Right lung (tissue), 5 donors: ENCODE results near the gene GALNT9. TPM values are rescaled to one million over a fixed set of nuclear protein-coding genes. Genes with fewer than 3 reads are reported as not detected.

Experiments used
- DNase-seq, 2 donors: peaks; one replicate each; pipeline ENCODE4 v3.0.0-alpha.2; 2013
- polyA plus RNA-seq, 5 donors: library from polyadenylated mRNA; unstranded; fragments of 120-200 nt; gene quantifications; one replicate each; pipeline versions ENCODE4 v1.2.1 to v1.2.3, GENCODE V29; 2013; ENCODE audit warnings: inconsistent platforms in 1 of 5, low replicate concordance in 1 of 5; ENCODE audit not compliant: insufficient read length in 5 of 5, insufficient read depth in 1 of 5

Gene GALNT9
- polyA plus RNA-seq, 5 donors = 1.9 to 4.2 (median 3.0) TPM

DNA sequence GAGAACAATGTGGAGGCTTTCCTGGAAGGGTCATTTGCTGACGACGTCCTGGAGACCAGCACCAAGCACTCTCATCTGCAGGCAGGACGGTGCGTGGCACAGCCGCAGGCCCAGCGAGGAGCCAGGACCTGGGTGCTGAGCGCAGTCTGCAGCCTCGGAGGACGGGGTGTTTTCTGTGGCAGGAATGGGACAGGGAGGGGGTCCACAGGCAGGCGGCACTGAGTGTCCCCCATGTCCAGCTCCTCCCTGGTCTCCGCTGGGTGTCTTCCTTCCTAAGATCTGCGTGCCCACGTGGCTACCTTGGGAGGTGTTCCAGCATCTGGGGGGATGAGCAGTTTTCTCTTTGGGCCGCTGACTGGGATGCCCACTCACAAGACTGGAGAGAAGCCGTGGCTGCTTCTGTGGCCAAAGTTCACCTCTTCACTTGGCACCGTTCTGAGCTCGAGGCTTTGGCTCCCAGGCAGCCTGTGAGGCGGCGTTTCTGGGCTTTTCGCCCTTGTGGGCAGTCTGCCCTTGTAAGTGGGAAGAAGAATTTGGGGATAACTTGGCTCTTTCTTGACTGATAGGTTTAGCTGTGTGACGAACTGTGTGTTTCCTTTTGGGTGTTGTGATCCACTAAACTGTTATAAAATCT, 112.9 kb downstream of the GALNT9 start:
- DNase-seq = no peak

DNA sequence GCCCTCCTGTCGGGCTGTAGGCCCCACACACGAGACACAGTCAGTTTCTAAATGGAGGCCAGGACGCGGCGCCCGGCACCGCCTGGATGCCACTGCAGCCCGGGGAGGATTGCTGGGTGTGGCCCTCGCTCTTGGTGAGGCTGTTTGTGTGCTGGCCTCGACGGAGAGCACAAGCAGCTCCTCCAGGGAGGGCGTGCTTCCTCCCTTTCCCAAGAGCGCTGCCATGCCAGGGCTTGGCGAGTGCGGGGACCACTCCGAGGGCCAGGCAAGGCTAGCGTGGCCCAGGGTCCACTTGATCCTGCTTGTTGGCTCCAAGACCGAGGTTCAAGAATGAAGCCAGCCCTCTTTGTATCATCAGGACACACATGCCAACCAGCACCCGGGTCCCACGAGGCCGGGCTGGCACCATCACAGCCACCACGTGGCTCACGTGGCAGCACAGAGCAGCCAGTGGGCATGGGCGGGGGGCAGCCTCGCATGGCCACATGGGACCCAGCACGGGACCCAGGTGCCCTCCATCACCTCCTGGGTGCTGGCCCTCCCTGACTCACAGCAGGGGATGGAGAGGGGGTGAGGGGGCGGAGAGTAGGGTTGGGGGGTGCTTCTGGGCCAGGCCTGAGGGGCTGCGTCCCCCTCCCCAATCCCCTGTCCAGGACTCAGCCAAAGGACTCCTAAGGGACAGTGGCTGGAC, 113.9 kb downstream of the GALNT9 start:
- no peak for DNase-seq

GRCh38 chr12:132214891-132215290, 114.5 kb downstream of the GALNT9 start:
- no peak for DNase-seq

DNA sequence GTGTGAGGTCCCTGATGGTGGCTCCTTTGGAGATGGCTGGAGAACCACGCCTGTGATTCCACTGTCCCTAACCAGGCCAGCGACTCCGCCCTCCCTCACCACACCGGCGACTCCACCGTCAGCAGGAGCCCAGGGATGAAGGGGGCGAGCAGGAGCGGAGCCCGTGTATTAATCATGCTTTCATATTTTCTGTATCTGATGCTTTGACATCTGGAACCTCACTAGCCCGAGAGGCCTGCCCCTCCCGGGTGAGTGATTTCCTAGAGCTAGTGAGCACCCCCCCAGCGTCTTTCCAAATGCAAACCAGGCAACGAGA, 115.3 kb downstream of the GALNT9 start:
- DNase-seq = no peak

- DNase-seq = no peak
Observed at GRCh38 chr12:132213359-132214160, 115.8 kb downstream of the GALNT9 start.

DNA sequence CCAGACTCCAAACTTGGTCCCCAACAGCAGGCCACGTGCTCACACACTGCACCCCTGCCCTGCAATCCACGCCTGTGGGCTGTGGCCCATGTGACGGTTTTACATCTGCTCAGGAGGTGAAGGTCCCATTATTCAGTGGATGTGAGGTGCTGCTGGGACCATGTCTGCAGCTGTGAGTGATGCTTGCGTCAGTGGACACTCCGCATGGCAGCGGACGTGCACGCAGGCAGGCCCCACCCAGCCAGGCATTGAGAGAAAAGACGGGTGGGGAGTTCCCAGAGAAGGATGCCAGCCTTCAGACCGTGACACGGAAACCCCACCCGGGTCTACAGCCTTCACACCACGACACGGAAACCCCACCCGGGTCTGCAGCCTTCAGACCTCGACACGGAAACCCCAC, 117.6 kb downstream of the GALNT9 start:
- DNase-seq = no peak

GRCh38 chr12:132211326-132211725, 118.1 kb downstream of the GALNT9 start:
- no peak for DNase-seq

DNA sequence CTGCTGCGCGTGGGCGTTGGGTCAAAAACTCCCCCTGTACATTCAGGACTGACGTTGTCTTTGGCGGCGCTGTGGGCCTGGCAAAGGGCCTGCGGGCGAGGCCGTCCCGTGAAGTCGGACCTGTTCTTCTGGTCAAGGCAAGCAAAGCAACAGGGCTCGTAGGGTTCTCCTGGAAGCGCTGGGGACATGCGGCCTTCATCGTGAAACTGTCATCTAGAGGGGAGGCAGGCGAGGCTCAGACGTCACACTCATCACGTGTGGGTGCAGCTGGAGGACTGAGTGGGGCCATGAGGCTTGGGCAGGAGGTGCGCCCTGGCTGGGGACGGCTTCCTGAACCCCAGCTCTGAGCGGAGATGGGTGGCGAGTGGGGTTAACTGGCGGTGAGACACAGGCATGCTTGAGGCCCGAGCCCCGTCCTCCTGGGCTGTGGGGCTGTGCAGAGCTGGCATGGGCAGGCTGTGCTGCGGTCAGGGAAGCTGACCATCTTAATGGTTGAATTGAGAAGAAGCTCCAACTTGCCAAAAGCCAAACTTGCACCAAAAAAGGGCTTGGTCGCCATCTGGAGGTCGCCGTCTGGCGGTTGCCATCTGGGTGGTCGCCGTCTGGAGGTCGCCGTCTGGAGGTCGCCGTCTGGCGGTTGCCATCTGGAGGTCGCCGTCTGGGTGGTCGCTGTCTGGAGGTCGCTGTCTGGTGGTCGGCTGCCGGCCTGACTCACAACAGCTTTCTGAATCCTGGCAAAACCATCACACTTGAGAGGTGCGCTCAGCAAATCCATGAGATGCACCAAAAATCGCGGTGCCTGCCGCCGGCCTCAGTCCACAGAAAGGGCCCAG, 119.0 kb downstream of the GALNT9 start:
- no peak for DNase-seq

GRCh38 chr12:132209619-132210222, 119.7 kb downstream of the GALNT9 start:
- no peak for DNase-seq

GRCh38 chr12:132208153-132208823, 121.1 kb downstream of the GALNT9 start:
- DNase-seq = no peak

DNA sequence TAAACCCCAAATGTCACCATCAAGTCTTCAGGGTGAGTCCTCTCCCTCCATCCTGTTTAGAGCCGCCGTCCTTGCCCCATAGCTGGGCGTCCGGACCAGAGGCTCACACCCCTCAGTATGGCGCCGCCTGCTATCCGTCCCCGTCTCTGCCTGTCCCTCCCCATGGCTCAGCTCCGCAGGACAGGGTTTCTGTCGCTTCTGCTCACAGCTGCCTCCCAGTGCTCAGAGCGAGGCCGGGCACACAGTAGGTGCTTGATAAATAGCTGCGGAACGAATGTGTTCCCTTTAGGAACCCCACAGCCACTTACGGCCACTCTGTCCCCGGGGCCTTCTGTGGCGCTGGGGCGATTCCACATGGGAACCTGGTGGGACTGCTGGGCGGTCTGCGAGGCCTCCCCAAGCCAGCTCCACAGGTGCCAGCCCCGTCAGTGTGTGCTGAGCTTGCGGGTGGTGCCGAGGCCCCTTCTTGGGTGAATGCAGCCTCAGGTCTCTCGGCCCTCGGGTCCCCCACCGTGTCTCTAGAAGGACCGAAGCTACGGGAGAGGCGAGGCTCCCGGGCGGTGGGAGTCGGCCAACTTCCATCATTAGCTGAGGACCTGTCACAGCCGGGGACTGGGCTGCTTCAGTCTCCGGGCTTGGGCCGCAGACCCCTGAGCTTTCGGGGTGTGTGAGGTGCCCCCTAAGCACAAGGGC, 122.2 kb downstream of the GALNT9 start:
- DNase-seq = no peak

DNA sequence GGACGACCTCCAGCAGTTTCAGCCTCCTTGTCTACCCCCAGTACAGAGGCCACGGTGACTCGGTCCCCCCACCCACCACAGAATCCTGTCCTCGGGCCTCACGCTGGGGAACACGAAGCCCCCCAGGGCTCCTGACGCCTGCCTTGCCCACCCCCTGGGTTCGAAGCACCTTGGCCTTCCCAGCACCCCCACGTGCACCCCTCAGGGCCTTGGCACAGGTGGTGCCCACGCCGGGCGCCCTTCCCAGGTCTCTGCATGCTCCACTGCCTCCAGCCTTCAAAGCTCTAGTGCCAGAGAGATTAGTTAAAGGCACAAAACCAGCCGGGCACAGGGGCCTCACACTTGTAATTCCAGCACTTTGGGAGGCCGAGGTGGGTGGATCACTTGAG, 123.3 kb downstream of the GALNT9 start:
- DNase-seq = no peak

GRCh38 chr12:132205271-132206045, 123.9 kb downstream of the GALNT9 start:
- no peak for DNase-seq

DNA sequence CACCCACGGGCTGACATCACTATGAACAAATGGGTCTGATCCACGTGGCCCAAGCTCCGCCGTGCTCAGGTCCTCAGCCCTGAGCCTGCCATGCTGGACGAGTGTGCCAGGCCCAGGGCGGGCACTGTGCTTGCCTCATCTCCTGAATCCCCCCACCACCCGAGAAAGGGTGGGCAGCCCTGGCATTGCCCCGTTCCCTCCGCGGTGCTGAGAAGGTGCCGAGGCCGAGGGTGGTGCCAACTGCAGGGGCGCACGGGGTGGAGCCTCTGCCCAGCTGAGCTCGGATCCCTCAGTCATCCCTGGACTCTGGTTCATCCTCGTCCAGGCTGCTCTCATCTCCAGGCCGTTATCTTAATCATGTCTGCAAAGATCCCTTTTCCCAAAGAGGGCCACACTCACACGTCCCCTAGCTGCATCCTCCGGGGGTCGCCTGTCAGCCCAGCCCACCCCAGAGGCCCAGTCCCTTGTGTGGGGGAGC, 124.6 kb downstream of the GALNT9 start:
- no peak for DNase-seq

- no peak for DNase-seq
Observed at GRCh38 chr12:132204063-132204792, 125.2 kb downstream of the GALNT9 start.

GRCh38 chr12:132202929-132203721, 126.3 kb downstream of the GALNT9 start:
- no peak for DNase-seq

GRCh38 chr12:132201391-132202120, 127.8 kb downstream of the GALNT9 start:
- no peak for DNase-seq
